Nephron (organoid): Measurements from ENCODE around the gene ALX4.

Experiments
- H3K27ac Mint-ChIP-seq, 3 experiments: 2 replicates each; pipeline ENCODE4 v1.8.0; 2020; ENCODE audit warnings: mixed read lengths in 3 of 3, mild to moderate bottlenecking in 2 of 3, moderate library complexity in 1 of 3
- H3K27me3 Mint-ChIP-seq: 2 replicates; pipeline ENCODE4 v1.8.0; 2021; ENCODE audit warnings: low read depth, mild to moderate bottlenecking, moderate library complexity, mixed read lengths
- H3K36me3 Mint-ChIP-seq: 2 replicates; pipeline ENCODE4 v1.8.0; 2020; ENCODE audit warnings: low read depth, mixed read lengths
- H3K4me1 Mint-ChIP-seq: 2 replicates; pipeline ENCODE4 v1.8.0; 2020; ENCODE audit warnings: mixed read lengths
- H3K4me3 Mint-ChIP-seq, 3 experiments: 2 replicates each; pipeline ENCODE4 v1.8.0; 2020; ENCODE audit warnings: mild to moderate bottlenecking in 3 of 3, mixed read lengths in 3 of 3, moderate library complexity in 2 of 3
- H3K9me3 Mint-ChIP-seq: 2 replicates; pipeline ENCODE4 v1.8.0; 2020; ENCODE audit warnings: mixed read lengths
- CTCF ChIP-seq, 3 experiments: fragments of 200-600 bp; sonication (generic); IDR thresholded peaks; one replicate each; pipeline ENCODE4 v1.5.0; 2021; ENCODE audit warnings: antibody characterized with exemption in 3 of 3; ENCODE audit not compliant: unreplicated experiment in 3 of 3

The ALX4 gene

GRCh38 chr11:44285756-44286155 lies 24.2 kb downstream of the ALX4 start:
- Mint-ChIP-seq H3K4me3 (no peak overlapping the region), H3K9me3 (no peaks in the 10 kb centered on the region), H3K27ac (no peak overlapping the region), H3K36me3 (no peaks in the 10 kb centered on the region), H3K27me3 (peaks cover 21% of the 10 kb centered on the region), H3K4me1 (peaks cover 20% of the 10 kb centered on the region)
- TF ChIP-seq CTCF (IDR thresholded peaks at IDR 0.05; ENCODE audit: unreplicated experiment in 3 of 3), result no peak

GRCh38 chr11:44282620-44283019 lies 27.3 kb downstream of the ALX4 start:
- Mint-ChIP-seq H3K9me3 (no peaks in the 10 kb centered on the region), H3K27me3 (peaks cover 18% of the 10 kb centered on the region), H3K4me3 (no peak overlapping the region), H3K36me3 (no peaks in the 10 kb centered on the region), H3K27ac (no peak overlapping the region), H3K4me1 (peaks cover 33% of the 10 kb centered on the region)
- TF ChIP-seq CTCF (IDR thresholded peaks at IDR 0.05; ENCODE audit: unreplicated experiment in 3 of 3), result no peak

- Mint-ChIP-seq H3K27me3 (peaks cover 25% of the 10 kb centered on the region), H3K27ac (no peak overlapping the region), H3K4me1 (peaks cover 31% of the 10 kb centered on the region), H3K9me3 (no peaks in the 10 kb centered on the region), H3K36me3 (no peaks in the 10 kb centered on the region), H3K4me3 (no peak overlapping the region)
- no peak for TF ChIP-seq CTCF (IDR thresholded peaks at IDR 0.05; ENCODE audit: unreplicated experiment in 3 of 3)
Measured at GRCh38 chr11:44281151-44281550, 28.8 kb downstream of the ALX4 start.

- no peak overlapping the region for H3K27ac Mint-ChIP-seq
- peaks cover 25% of the 10 kb centered on the region for H3K27me3 Mint-ChIP-seq
- TF ChIP-seq CTCF (IDR thresholded peaks at IDR 0.05; ENCODE audit: unreplicated experiment in 3 of 3), result no peak
- peaks cover 3% of the 10 kb centered on the region for H3K36me3 Mint-ChIP-seq
- no peaks in the 10 kb centered on the region for H3K9me3 Mint-ChIP-seq
- H3K4me3 Mint-ChIP-seq, result no peak overlapping the region
- peaks cover 22% of the 10 kb centered on the region for H3K4me1 Mint-ChIP-seq
Measured at GRCh38 chr11:44280257-44280656, 29.7 kb downstream of the ALX4 start.

GRCh38 chr11:44279483-44279882 lies 30.5 kb downstream of the ALX4 start:
- no peak for TF ChIP-seq CTCF (IDR thresholded peaks at IDR 0.05; ENCODE audit: unreplicated experiment in 3 of 3)
- Mint-ChIP-seq H3K4me1 (peaks cover 20% of the 10 kb centered on the region), H3K36me3 (peaks cover 3% of the 10 kb centered on the region), H3K27ac (no peak overlapping the region), H3K4me3 (no peak overlapping the region), H3K27me3 (peaks cover 25% of the 10 kb centered on the region), H3K9me3 (no peaks in the 10 kb centered on the region)

- no peaks in the 10 kb centered on the region for H3K9me3 Mint-ChIP-seq
- peaks cover 20% of the 10 kb centered on the region for H3K4me1 Mint-ChIP-seq
- no peak overlapping the region for H3K27ac Mint-ChIP-seq
- no peak overlapping the region for H3K4me3 Mint-ChIP-seq
- peaks cover 10% of the 10 kb centered on the region for H3K36me3 Mint-ChIP-seq
- peaks cover 25% of the 10 kb centered on the region for H3K27me3 Mint-ChIP-seq
- TF ChIP-seq CTCF (IDR thresholded peaks at IDR 0.05; ENCODE audit: unreplicated experiment in 3 of 3), result no peak
Measured at GRCh38 chr11:44277196-44278090, 32.5 kb downstream of the ALX4 start.
